DND-41 (cell line): ENCODE results near the gene PRDM13.

Experiments used
- ATAC-seq: fragments of 200-7000 bp; cut with Tn5 transposase; 3 replicates; pipeline ENCODE4 v1.9.1; 2021; ENCODE audit warnings: low read depth; ENCODE audit not compliant: insufficient read depth
- DNase-seq: peaks from one replicate; pipeline ENCODE4 v3.0.0-alpha.2; 2020
- H2AFZ ChIP-seq: 2 replicates; pipeline ENCODE4 v1.6.0; 2012; ENCODE audit warnings: low read depth, low read length
- H3K27ac ChIP-seq: 2 replicates; pipeline ENCODE4 v1.5.1; 2012; ENCODE audit warnings: low read length, inconsistent platforms
- H3K27me3 ChIP-seq: fragments of 200-600 bp; sonication (generic); 2 replicates; pipeline ENCODE4 v1.6.0; 2012; ENCODE audit warnings: low read length, mild to moderate bottlenecking, inconsistent platforms; ENCODE audit not compliant: insufficient read depth, poor library complexity
- H3K36me3 ChIP-seq: 2 replicates; pipeline ENCODE4 v1.5.1; 2012; ENCODE audit warnings: low read length, inconsistent platforms; ENCODE audit not compliant: insufficient read depth
- H3K4me1 ChIP-seq: 2 replicates; pipeline ENCODE4 v1.5.1; 2012; ENCODE audit warnings: mild to moderate bottlenecking, low read length; ENCODE audit not compliant: insufficient read depth
- H3K4me2 ChIP-seq: 2 replicates; pipeline ENCODE4 v1.6.0; 2012; ENCODE audit warnings: mild to moderate bottlenecking, moderate library complexity, low read length, inconsistent platforms; ENCODE audit not compliant: insufficient read depth
- H3K4me3 ChIP-seq, 2 experiments: fragments of 200-600 bp in 1 of 2; shearing (Covaris generic) in 1 of 2; 2 replicates each; pipeline ENCODE4 v1.5.1; 2012 to 2016; ENCODE audit warnings: inconsistent platforms in 2 of 2, low read length in 2 of 2, mild to moderate bottlenecking in 2 of 2, low read depth in 1 of 2, moderate library complexity in 1 of 2
- H3K79me2 ChIP-seq: 2 replicates; pipeline ENCODE4 v1.6.0; 2012; ENCODE audit warnings: low read length, inconsistent platforms; ENCODE audit not compliant: insufficient read depth
- H3K9ac ChIP-seq: 2 replicates; pipeline ENCODE4 v1.6.0; 2012; ENCODE audit warnings: low read depth, mild to moderate bottlenecking, inconsistent platforms, low read length, moderate library complexity
- H3K9me3 ChIP-seq: 2 replicates; pipeline ENCODE4 v1.5.1; 2012; ENCODE audit warnings: low read length, moderate library complexity, mild to moderate bottlenecking, inconsistent platforms; ENCODE audit not compliant: insufficient read depth, severe bottlenecking
- H4K20me1 ChIP-seq: 2 replicates; pipeline ENCODE4 v1.6.0; 2012; ENCODE audit warnings: low read length; ENCODE audit not compliant: insufficient read depth
- EZH2 ChIP-seq: IDR thresholded peaks from 3 replicates; pipeline ENCODE4 v1.6.1; 2012; ENCODE audit warnings: borderline replicate concordance, low read depth, mild to moderate bottlenecking, moderate library complexity, low read length, inconsistent platforms; ENCODE audit not compliant: severe bottlenecking
- TF ChIP-seq, protein P1 (sequence below): IDR thresholded peaks from 2 replicates; pipeline ENCODE4 v1.5.1; 2012; ENCODE audit warnings: borderline replicate concordance, low read length, moderate library complexity, mild to moderate bottlenecking; ENCODE audit not compliant: poor library complexity, severe bottlenecking; ENCODE audit errors: extremely low read depth

Gene PRDM13

DNA sequence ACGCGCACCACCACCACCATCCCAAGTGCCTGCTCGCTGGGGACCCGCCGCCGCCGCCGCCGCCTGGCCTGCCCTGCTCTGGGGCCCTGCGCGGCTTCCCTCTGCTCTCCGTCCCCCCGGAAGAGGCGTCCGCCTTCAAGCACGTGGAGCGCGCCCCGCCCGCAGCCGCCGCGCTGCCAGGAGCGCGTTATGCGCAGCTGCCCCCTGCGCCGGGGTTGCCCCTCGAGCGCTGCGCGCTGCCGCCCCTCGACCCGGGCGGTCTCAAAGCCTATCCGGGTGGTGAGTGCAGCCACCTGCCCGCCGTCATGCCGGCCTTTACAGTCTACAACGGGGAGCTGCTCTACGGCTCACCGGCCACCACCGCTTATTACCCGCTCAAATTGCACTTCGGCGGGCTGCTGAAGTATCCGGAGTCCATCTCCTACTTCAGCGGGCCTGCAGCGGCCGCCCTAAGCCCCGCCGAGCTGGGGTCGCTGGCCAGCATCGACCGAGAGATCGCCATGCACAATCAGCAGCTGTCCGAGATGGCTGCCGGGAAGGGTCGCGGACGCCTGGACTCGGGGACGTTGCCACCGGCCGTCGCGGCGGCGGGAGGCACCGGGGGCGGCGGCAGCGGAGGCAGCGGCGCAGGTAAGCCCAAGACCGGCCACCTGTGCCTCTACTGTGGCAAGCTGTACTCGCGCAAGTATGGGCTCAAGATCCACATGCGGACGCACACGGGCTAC, 7.2 kb downstream of the PRDM13 start:
- Histone ChIP-seq H2AFZ (no peak overlapping the region), H3K9me3 (no peaks in the 10 kb centered on the region), H3K9ac (no peak overlapping the region), H4K20me1 (no peaks in the 10 kb centered on the region), H3K79me2 (no peaks in the 10 kb centered on the region), H3K4me1 (peaks cover 28% of the 10 kb centered on the region), H3K27me3 (no peaks in the 10 kb centered on the region), H3K27ac (no peak overlapping the region), H3K4me2 (no peak overlapping the region), H3K4me3 (no peak overlapping the region), H3K36me3 (no peaks in the 10 kb centered on the region)
- no peak for ATAC-seq
- DNase-seq = no peak
- no peak for TF ChIP-seq EZH2
- TF ChIP-seq, protein P1, sequence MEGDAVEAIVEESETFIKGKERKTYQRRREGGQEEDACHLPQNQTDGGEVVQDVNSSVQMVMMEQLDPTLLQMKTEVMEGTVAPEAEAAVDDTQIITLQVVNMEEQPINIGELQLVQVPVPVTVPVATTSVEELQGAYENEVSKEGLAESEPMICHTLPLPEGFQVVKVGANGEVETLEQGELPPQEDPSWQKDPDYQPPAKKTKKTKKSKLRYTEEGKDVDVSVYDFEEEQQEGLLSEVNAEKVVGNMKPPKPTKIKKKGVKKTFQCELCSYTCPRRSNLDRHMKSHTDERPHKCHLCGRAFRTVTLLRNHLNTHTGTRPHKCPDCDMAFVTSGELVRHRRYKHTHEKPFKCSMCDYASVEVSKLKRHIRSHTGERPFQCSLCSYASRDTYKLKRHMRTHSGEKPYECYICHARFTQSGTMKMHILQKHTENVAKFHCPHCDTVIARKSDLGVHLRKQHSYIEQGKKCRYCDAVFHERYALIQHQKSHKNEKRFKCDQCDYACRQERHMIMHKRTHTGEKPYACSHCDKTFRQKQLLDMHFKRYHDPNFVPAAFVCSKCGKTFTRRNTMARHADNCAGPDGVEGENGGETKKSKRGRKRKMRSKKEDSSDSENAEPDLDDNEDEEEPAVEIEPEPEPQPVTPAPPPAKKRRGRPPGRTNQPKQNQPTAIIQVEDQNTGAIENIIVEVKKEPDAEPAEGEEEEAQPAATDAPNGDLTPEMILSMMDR = no peak

DNA sequence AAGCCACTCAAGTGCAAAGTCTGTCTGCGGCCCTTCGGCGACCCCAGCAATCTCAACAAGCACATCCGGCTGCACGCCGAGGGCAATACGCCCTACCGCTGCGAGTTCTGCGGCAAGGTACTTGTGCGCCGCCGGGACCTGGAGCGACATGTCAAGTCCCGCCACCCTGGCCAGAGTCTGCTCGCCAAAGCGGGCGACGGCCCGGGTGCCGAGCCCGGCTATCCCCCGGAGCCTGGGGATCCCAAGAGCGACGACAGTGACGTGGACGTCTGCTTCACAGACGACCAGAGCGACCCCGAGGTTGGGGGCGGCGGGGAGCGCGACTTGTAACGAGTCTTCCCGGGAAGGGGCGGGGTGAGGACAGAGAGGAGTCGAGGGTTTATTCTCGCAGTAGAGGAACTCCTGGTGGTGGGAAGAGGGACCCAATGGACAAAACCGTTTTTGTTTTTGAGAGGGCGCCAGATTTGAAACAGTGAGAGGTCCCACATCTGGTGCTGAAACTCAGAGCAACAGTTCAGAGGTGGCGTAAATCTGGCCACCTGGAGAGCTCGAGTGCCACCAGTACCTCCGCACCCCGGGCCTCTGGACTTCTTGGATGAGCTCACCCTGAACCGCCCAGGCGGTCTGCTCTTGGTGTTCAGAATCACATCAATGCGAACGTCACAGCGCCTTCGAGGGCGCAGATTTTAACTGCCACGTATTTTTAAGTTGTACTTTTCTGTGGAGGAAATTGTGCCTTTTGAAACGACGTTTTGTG, 8.0 kb downstream of the PRDM13 start:
- H3K79me2 ChIP-seq = no peaks in the 10 kb centered on the region
- H3K27me3 ChIP-seq = no peaks in the 10 kb centered on the region
- DNase-seq (no peak), ATAC-seq (no peak)
- no peak for TF ChIP-seq EZH2
- TF ChIP-seq, protein P1 = no peak
- no peaks in the 10 kb centered on the region for H4K20me1 ChIP-seq
- H3K4me2 ChIP-seq = no peak overlapping the region
- no peaks in the 10 kb centered on the region for H3K36me3 ChIP-seq
- no peak overlapping the region for H2AFZ ChIP-seq
- no peaks in the 10 kb centered on the region for H3K9me3 ChIP-seq
- H3K4me1 ChIP-seq = peaks cover 22% of the 10 kb centered on the region
- no peak overlapping the region for H3K4me3 ChIP-seq
- H3K27ac ChIP-seq = no peak overlapping the region
- H3K9ac ChIP-seq = no peak overlapping the region

DNA sequence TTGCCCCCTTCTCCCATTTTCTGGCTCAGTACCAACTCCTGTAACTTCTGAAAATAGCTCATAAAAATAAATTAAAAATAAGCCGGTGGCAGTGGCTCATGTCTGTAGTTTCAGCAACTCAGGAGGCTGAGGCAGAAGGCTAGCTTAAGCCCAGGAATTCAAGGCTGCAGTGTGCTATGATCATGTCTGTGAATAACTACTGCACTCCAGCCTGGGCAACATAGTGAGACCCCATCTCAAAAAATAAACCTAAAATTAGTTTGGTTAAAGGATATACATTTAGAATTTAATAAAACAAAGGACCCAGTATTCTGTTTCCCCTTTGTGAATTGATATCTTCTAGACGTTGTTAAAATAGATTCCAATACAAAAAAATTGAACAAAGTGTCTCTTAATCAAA, 10.5 kb downstream of the PRDM13 start:
- ATAC-seq = no peak
- Histone ChIP-seq H3K9ac (no peak overlapping the region), H3K4me3 (no peak overlapping the region), H3K9me3 (no peaks in the 10 kb centered on the region), H3K27ac (no peak overlapping the region), H2AFZ (no peak overlapping the region), H3K36me3 (no peaks in the 10 kb centered on the region), H3K27me3 (peaks cover 10% of the 10 kb centered on the region), H4K20me1 (no peaks in the 10 kb centered on the region), H3K4me2 (no peak overlapping the region), H3K4me1 (no peaks in the 10 kb centered on the region), H3K79me2 (no peaks in the 10 kb centered on the region)
- no peak for DNase-seq
- TF ChIP-seq, protein P1 = no peak
- no peak for TF ChIP-seq EZH2
